HG02642 (cell line): ENCODE results near the gene ZBTB40.

Source experiments
- ATAC-seq: cut with Tn5 transposase; IDR thresholded peaks from one replicate; pipeline ENCODE4 v1.9.1; 2021; ENCODE audit warnings: mild to moderate bottlenecking; ENCODE audit not compliant: unreplicated experiment, poor library complexity

The ZBTB40 gene

DNA sequence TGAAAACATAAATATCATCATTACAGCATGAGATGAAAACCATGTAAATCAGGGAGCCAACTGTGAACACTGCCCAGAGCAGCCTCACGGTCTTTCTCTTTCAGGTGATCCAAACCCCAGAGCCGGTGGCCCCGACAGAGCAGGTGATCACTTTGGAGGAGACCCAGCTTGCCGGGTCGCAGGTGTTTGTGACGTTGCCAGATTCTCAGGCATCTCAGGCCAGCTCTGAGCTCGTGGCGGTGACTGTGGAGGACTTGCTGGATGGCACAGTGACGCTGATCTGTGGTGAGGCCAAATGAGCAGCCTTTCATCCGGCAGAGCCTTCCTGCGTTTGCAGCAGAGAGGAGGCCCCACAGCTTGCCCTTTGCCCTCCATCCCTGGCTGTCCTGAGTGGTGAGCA is 74.4 kb downstream of the ZBTB40 start:
- no peak for ATAC-seq

GRCh38 chr1:22526677-22527076 is 75.0 kb downstream of the ZBTB40 start:
- ATAC-seq: no peak

GRCh38 chr1:22527122-22527521 is 75.5 kb downstream of the ZBTB40 start:
- ATAC-seq: no peak

DNA sequence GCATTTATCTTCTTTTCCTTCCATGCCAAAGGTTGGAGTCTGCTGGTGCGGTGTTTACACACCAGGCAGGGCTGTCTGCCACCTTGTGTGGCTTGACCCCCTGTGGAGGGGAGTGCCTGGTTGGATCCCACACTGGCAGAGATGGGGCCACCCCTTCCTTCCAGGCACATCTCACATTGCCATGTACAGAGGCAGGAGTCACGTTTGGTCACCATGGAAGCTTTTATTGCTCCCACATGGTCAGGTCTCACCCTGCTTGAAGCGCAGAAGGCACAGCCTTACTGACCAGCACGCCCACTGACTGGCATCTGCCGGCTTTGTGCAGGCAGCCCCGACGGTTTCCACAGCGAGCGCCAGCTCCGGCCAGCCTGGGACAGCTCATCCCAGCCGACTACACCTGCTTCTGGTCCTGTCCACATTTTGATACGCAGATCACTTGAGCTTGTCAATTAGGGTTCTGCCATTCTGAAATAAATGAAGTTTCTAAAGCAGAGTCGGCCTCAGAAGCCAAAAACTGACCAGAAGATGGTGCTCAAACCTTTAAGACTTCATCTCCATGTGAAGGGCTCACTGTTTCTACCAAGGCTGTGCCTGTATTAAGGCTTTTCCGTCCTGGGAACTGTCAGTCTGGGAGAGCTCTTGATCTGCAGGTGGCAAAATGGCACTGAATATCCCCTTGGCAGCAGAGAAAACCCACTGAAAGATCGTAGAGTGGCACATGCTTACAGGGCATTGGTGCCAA is 76.1 kb downstream of the ZBTB40 start:
- no peak for ATAC-seq

GRCh38 chr1:22528451-22528850 is 76.8 kb downstream of the ZBTB40 start:
- ATAC-seq: no peak

GRCh38 chr1:22529901-22530621 is 78.4 kb downstream of the ZBTB40 start:
- ATAC-seq: no peak

DNA sequence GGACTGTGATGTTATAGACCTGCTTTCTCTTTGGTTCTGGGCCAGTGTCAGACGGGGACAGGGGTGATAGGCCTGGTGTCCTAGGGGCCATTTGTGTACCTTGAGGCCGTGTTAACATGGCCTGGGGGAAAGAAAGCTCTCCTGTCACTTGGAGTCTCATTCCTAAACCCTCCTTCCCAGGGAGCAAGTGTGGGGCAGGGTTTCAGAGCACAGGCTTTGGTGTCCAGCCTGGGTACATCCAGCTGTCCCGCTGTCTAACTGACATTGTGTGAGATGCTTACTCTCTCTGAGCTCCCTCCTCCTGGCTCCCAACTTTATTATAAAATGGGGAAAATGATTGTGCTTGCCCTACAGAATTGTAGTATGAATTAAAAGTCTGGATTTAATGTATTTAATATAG is 79.1 kb downstream of the ZBTB40 start:
- no peak for ATAC-seq

- ATAC-seq: no peak
Measured at GRCh38 chr1:22531251-22531650, 79.6 kb downstream of the ZBTB40 start.

DNA sequence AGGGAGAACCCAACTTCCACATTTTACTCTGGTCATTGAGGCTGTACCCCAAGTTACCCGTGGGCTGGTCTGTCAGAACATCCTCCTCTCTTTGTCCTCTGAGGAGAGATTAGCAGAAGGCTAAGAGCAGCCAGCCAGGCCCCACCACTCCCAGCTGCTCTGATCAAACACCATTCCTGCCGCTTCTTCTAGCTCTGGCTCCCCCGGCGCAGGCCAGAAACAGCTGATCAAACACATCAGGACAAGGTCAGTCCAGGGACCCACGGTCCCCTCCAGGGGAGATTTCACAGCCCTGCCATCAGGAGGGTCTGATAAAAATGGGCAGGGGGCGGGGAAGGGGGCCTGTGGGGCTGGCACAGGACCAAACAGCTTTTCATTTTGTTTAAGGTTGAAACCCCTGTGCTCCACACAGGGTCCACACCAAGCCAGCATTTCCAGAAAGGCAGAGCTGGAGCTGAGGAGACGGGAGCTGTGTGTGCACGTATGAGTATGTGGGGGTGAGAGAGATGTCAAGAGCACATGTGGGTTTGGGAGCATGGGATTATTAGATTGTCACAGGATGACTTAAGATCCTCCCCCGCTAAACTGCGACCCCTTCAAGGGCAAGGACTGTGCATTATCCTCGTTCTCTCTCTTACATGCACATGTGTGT is 81.7 kb downstream of the ZBTB40 start:
- ATAC-seq: no peak

GRCh38 chr1:22534951-22535350 is 83.3 kb downstream of the ZBTB40 start:
- ATAC-seq: no peak

GRCh38 chr1:22535399-22535798 is 83.7 kb downstream of the ZBTB40 start:
- ATAC-seq: no peak

DNA sequence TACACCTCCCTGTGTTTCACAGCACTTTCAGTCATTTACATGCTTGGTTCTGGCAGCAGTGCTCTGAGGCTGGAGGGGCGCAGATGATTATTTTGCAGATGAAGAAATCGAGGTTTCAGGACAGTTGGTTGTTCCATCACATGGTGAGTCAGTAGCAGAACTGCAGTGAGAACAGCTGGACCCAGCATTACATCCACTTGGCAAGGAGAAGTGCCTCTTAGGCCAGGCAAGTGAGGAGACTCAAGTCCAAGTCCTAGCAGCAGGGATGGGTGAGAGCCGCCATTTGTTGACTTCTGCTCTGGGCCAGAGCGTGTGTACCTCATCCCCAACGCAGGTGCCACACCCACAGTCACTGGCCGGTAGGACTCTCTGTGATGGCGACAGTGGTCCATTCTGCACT is 84.9 kb downstream of the ZBTB40 start:
- ATAC-seq: no peak

DNA sequence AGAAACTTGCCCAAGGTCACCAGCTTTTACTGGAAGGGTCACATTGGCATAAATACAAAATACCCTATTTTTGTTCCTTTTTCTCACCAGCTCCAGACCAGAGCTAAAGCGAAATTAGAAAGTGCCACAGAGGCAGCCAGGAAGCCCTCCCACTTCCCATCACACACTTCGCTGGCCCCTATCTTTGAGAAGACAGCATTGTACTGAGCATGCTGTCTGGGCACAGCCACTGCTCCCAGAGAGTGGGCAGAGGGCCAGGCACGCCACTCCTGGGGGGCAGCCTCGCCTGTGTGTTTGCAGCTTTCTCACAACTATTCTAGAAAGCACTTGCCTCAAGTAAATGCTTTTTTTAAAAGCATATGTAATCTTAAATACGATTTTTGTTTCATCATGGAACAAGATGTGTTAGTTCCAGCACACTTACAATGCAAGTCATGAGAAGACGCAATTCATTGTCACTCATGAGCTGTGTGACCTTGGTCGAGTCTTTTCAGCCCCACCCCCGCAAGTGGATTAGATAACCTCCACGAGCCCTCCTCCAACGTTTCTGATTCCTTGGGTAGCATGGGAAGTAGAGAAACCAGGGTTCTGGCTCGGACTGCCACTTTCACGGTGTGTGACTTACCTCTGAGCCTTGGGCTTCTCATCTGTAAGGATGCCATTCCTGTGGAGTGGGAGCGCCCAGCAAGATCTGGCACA is 85.9 kb downstream of the ZBTB40 start:
- ATAC-seq: no peak

DNA sequence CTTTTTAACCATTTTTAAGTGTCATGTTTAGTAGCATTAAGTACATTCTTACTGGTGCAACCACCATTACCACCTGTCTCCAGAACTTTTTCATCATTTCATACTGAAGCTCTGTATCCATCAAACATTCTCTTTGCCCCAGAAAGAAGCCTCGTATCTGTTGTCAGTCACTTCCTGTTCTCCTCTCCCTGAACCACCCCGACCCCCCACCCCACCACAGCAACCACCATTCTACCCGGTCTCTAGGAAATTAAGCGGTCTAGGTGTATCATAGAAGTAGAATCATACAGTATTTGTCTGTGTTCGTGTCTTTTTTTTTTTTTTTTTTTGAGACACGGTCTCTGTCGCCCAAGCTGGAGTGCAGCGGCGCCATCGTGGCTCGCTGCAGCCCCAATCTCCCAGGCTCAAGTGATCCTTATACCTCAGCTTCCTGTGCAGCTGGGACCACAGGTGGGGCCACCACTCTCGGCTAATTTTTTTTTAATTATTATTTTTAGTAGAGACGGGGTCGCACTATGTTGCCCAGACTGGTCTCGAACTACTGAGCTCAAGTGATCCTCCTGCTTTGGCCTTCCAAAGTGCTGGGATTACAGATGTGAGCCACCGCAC is 88.0 kb downstream of the ZBTB40 start:
- no peak for ATAC-seq

DNA sequence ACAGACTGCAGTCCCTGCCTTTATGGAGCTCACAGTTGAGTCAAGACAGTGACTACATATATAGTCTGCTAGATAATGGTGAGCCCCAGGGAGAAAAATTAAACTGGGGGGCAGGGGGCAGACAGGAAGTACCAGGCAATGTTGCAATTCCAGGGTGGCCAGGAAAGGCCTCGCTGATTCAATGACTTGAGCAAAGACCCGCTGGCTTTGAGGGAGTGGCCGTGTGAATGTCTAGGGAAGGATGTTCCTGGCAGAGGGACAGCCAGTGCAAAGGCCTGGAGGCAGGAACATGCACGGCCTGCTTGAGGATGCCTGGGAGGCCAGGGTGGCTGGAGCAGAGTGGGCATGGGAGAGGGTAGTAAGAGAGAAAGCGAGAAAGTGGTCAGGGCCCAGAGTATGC is 88.7 kb downstream of the ZBTB40 start:
- no peak for ATAC-seq

GRCh38 chr1:22542886-22543285 is 91.2 kb downstream of the ZBTB40 start:
- ATAC-seq: no peak

DNA sequence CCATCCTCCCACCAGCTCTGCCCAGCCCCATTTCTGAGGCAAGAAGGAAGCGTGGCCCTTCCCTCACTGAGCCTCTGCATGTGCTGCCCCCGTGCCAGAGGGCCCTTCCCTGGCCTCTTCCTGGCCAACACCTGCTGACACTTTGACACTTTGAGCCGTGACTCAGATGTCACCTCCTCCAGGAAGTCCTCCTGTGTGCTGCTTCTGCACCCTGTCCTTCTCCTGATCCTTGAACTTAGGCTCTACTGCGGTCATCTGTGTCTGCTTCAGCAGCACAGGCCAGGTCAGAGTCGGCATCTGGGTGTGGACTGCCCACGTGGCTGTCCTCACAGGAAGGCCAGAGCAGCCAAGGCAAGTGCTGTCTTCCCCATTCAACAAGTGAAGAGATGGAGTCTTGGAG is 92.0 kb downstream of the ZBTB40 start:
- no peak for ATAC-seq

GRCh38 chr1:22544606-22545005 is 93.0 kb downstream of the ZBTB40 start:
- ATAC-seq: no peak

GRCh38 chr1:22545141-22545540 is 93.5 kb downstream of the ZBTB40 start:
- no peak for ATAC-seq

DNA sequence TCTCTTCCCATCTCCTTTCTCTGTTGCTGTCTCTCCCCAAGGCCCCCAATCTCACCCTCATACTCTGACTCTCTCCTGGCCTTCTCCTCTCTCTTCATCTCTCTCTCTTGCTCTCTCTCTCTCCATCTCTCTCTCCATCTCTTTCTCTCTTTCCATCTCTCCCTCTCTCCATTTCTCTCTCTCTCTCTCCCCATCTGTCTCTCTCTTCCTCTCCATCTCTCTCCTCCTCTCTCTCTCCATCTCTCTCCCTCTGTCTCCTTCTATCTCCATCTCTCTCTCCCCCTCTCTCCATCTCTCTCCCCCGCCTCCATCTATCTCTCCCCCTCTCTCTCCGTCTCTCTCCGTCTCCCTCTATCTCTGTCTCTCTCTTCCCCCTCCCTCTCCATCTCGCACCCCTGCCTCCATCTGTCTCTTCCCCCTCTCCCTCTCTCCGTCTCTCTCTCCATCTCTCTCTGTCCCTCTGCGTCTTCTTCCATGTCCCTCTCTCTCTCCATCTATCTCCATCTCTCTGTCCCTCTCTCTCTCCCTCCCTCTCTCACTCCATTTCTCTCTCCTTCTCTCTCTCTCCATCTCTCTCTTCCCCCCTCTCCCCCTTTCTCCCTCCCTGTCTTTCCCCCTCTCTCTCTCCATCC is 95.7 kb downstream of the ZBTB40 start:
- ATAC-seq: no peak
